ENCODE data around the gene SDHAF1. TPM values are rescaled to one million over a fixed set of nuclear protein-coding genes. Genes with fewer than 3 reads are reported as not detected.

SDHAF1 gene
- total RNA-seq, 1 donor from 2014 or later = 4.6 TPM

GRCh38 chr19:36026091-36026876, 31.3 kb downstream of the SDHAF1 start:
- Histone ChIP-seq H3K9me3 (ENCODE audit: low read depth) (no peaks in the 10 kb centered on the region), H3K27me3 (no peaks in the 10 kb centered on the region), H3K36me3 (no peaks in the 10 kb centered on the region), H3K27ac (no peak overlapping the region), H4K20me1 (ENCODE audit: low read depth) (peaks cover 8% of the 10 kb centered on the region), H3K4me1 (peaks cover under 1% of the 10 kb centered on the region), H3K79me2 (ENCODE audit: low read depth) (no peaks in the 10 kb centered on the region), H3K4me3 (no peak overlapping the region), H2AFZ (replicated peaks) (no peak overlapping the region), H3K4me2 (no peak overlapping the region), H3K9ac (no peak overlapping the region), H3F3A (ENCODE audit: low read depth) (peaks cover 2% of the 10 kb centered on the region)
- Mint-ChIP-seq H3K36me3 (peaks cover 21% of the 10 kb centered on the region), H3K9me3 (no peaks in the 10 kb centered on the region), H3K4me3 (no peak overlapping the region), H3K27ac (no peak overlapping the region), H3K27me3 (ENCODE audit: insufficient read depth, low read depth) (peaks cover 3% of the 10 kb centered on the region), H3K4me1 (peaks cover under 1% of the 10 kb centered on the region)
- no peak for DNase-seq (ENCODE audit: low spot score)
- TF ChIP-seq CTCF (IDR thresholded peaks at IDR 0.05) = no peak
- no peak for TF ChIP-seq EZH2phosphoT487 (IDR thresholded peaks at IDR 0.05)
- no peak for TF ChIP-seq EZH2 (IDR thresholded peaks at IDR 0.05)

- peaks cover 7% of the 10 kb centered on the region for H3F3A ChIP-seq (ENCODE audit: low read depth)
- Mint-ChIP-seq H3K9me3 (no peaks in the 10 kb centered on the region), H3K27ac (no peak overlapping the region), H3K4me1 (peaks cover 6% of the 10 kb centered on the region), H3K36me3 (peaks cover 21% of the 10 kb centered on the region), H3K27me3 (ENCODE audit: insufficient read depth, low read depth) (peaks cover 4% of the 10 kb centered on the region), H3K4me3 (no peak overlapping the region)
- DNase-seq (ENCODE audit: low spot score) = no peak
- H3K4me2 ChIP-seq = no peak overlapping the region
- H4K20me1 ChIP-seq (ENCODE audit: low read depth) = peaks cover 8% of the 10 kb centered on the region
- no peaks in the 10 kb centered on the region for H3K36me3 ChIP-seq
- H3K27ac ChIP-seq = no peak overlapping the region
- no peaks in the 10 kb centered on the region for H3K9me3 ChIP-seq (ENCODE audit: low read depth)
- H3K79me2 ChIP-seq (ENCODE audit: low read depth) = peaks cover 10% of the 10 kb centered on the region
- H3K27me3 ChIP-seq = no peaks in the 10 kb centered on the region
- H3K4me3 ChIP-seq = no peak overlapping the region
- no peak overlapping the region for H3K9ac ChIP-seq
- peaks cover 7% of the 10 kb centered on the region for H3K4me1 ChIP-seq
- H2AFZ ChIP-seq (replicated peaks) = no peak overlapping the region
- TF ChIP-seq EZH2phosphoT487 (IDR thresholded peaks at IDR 0.05) (no peak), CTCF (IDR thresholded peaks at IDR 0.05) (no peak), EZH2 (IDR thresholded peaks at IDR 0.05) (no peak)
Observed at GRCh38 chr19:36027696-36028095, 32.7 kb downstream of the SDHAF1 start.

- peaks cover 8% of the 10 kb centered on the region for H4K20me1 ChIP-seq (ENCODE audit: low read depth)
- H2AFZ ChIP-seq (replicated peaks) = no peak overlapping the region
- H3K9ac ChIP-seq = no peak overlapping the region
- no peak for DNase-seq (ENCODE audit: low spot score)
- no peaks in the 10 kb centered on the region for H3K36me3 ChIP-seq
- no peak overlapping the region for H3K4me2 ChIP-seq
- Mint-ChIP-seq H3K27ac (peak overlapping the region; percentile 23), H3K4me3 (no peak overlapping the region), H3K27me3 (ENCODE audit: insufficient read depth, low read depth) (peaks cover 2% of the 10 kb centered on the region), H3K9me3 (no peaks in the 10 kb centered on the region), H3K4me1 (peaks cover 6% of the 10 kb centered on the region), H3K36me3 (peaks cover 18% of the 10 kb centered on the region)
- no peak overlapping the region for H3K27ac ChIP-seq
- H3K4me1 ChIP-seq = peaks cover 7% of the 10 kb centered on the region
- H3K79me2 ChIP-seq (ENCODE audit: low read depth) = peaks cover 10% of the 10 kb centered on the region
- TF ChIP-seq CTCF (IDR thresholded peaks at IDR 0.05) (no peak), EZH2 (IDR thresholded peaks at IDR 0.05) (no peak), EZH2phosphoT487 (IDR thresholded peaks at IDR 0.05) (no peak)
- H3K9me3 ChIP-seq (ENCODE audit: low read depth) = no peaks in the 10 kb centered on the region
- peaks cover 7% of the 10 kb centered on the region for H3F3A ChIP-seq (ENCODE audit: low read depth)
- no peak overlapping the region for H3K4me3 ChIP-seq
- no peaks in the 10 kb centered on the region for H3K27me3 ChIP-seq
Observed at GRCh38 chr19:36028313-36029041, 33.5 kb downstream of the SDHAF1 start.

All from neural progenitor cell (in vitro differentiated cells).